Mucosa of descending colon (tissue), 3 donors: ENCODE data around the gene IDH3G. TPM values are rescaled to one million over a fixed set of nuclear protein-coding genes. Genes with fewer than 3 reads are reported as not detected.

Experiments
- ATAC-seq: fragments of 200-7000 bp; cut with Tn5 transposase; one replicate; pipeline ENCODE4 v1.9.1; 2020; ENCODE audit warnings: mild to moderate bottlenecking, moderate library complexity
- DNase-seq, 3 donors: peaks; one replicate each; pipeline ENCODE4 v3.0.0-alpha.2; 2020
- H3K36me3 ChIP-seq: fragments of 200-600 bp; one replicate; pipeline ENCODE4 v1.8.0; 2021; ENCODE audit warnings: low read depth, mild to moderate bottlenecking
- H3K4me1 ChIP-seq: fragments of 200-600 bp; one replicate; pipeline ENCODE4 v1.8.0; 2021; ENCODE audit warnings: low read depth, mild to moderate bottlenecking
- H3K4me3 ChIP-seq: fragments of 200-600 bp; one replicate; pipeline ENCODE4 v1.8.0; 2021; ENCODE audit warnings: mild to moderate bottlenecking
- H3K9me3 ChIP-seq: fragments of 200-600 bp; one replicate; pipeline ENCODE4 v1.8.0; 2021; ENCODE audit warnings: mild to moderate bottlenecking
- CTCF ChIP-seq: fragments of 200-600 bp; IDR thresholded peaks from one replicate; pipeline ENCODE4 v1.8.0; 2022; ENCODE audit warnings: antibody characterized with exemption, mild to moderate bottlenecking
- intact Hi-C, 2 donors: fragments of 100-400 bp; cut with DNase I in 1 of 2; cut with micrococcal nuclease in 1 of 2; formaldehyde crosslinking; loops; one replicate each; pipeline versions ENCODE4 v1.11.0 to v1.11.1; 2022; cut with DNase I, micrococcal nuclease
- total RNA-seq, 3 donors: library from RNA; stranded (reverse); fragmentation: NEBNext Ultra II Directional in 2 of 3; extraction: Animal tissue kit (Norgen Biotek cat#: 25700) in 2 of 3; gene quantifications; one replicate each; pipeline versions ENCODE4 v1.2.1 to v1.2.4, GENCODE V29; 2021 to 2023
- donor health status: DM: no; HTN: no; CAD: no; lungs with moderate emphysema.
- donor health status: DM: no; HTN: no; CAD: no.
- donor health status: DM: no; HTN: yes; CAD: no.

IDH3G gene
- total RNA-seq, 3 donors from 2014 or later = 57.8 to 89.9 (median 79.3) TPM

DNA sequence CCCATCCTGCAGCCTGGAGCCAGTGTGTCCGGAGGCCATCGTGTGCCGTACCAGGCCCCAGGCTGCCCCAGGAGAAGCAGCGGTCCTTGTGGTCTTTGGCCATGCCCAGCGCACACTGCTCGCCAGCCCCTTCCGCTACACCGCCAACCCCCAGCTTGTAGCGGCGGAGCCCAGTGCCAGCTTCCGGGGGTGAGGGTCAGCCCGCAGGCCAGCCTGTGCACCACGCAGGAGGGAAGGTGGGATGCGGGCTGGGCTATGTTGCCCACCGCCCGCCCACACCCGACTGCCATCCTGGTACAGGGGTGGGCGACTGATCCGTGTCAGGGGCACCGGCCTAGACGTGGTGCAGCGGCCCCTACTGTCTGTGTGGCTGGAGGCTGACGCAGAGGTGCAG lies 21.0 kb downstream of the IDH3G start:
- Histone ChIP-seq H3K9me3 (no peaks in the 10 kb centered on the region), H3K4me3 (no peak overlapping the region), H3K36me3 (no peaks in the 10 kb centered on the region), H3K4me1 (no peaks in the 10 kb centered on the region)
- DNase-seq (peak in 1 of 3 donors; percentile 7), ATAC-seq (no peak)
- TF ChIP-seq CTCF = no peak
- intact Hi-C loops = no loop called here

- intact Hi-C loops = no loop called here
- H3K4me3 ChIP-seq = no peak overlapping the region
- H3K36me3 ChIP-seq = no peaks in the 10 kb centered on the region
- H3K9me3 ChIP-seq = no peaks in the 10 kb centered on the region
- no peak for TF ChIP-seq CTCF
- H3K4me1 ChIP-seq = no peaks in the 10 kb centered on the region
- DNase-seq = peak in 1 of 3 donors; percentile 8
- no peak for ATAC-seq
These were observed 21.6 kb downstream of the IDH3G start for GRCh38 chrX:153772316-153773217.

DNA sequence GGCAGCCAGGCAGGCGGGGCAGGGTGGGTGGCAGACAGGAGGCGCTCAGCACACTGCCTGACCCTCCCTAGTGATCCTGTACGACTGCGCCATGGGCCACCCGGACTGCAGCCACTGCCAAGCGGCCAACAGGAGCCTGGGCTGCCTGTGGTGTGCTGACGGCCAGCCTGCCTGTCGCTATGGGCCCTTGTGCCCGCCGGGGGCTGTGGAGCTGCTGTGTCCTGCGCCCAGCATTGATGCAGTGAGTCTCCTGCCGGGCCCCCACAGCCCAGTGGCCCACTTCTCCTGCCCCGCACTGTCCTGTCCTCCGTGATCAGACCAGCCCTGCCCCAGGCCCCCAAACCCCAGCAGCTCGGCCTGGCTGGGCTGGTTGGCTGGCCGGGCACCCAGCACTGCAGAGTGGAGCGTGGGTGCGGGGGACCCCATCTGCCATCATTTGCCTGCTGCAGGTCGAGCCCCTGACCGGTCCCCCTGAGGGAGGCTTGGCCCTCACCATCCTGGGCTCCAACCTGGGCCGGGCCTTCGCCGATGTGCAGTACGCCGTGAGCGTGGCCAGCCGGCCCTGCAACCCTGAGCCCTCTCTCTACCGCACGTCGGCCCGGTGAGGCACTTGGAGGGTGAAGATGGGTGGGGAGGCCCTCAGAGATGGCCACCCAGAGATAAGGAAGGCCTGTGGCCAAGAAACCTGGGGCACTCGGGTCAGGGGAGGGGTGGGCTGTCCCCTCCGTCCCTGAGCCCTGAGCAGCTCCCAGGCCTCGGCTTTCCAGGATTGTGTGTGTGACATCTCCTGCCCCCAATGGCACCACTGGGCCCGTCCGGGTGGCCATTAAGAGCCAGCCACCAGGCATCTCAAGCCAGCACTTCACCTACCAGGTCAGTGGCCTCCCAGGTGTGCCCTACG lies 22.5 kb downstream of the IDH3G start:
- no peaks in the 10 kb centered on the region for H3K36me3 ChIP-seq
- DNase-seq (no peak), ATAC-seq (no peak)
- no peak overlapping the region for H3K4me3 ChIP-seq
- no peak for TF ChIP-seq CTCF
- no peaks in the 10 kb centered on the region for H3K4me1 ChIP-seq
- H3K9me3 ChIP-seq = no peaks in the 10 kb centered on the region
- intact Hi-C loops = no loop called here

GRCh38 chrX:153770601-153771414 lies 23.4 kb downstream of the IDH3G start:
- intact Hi-C loops = no loop called here
- TF ChIP-seq CTCF = no peak
- DNase-seq (no peak), ATAC-seq (no peak)
- no peak overlapping the region for H3K4me3 ChIP-seq
- H3K4me1 ChIP-seq = no peaks in the 10 kb centered on the region
- H3K36me3 ChIP-seq = no peaks in the 10 kb centered on the region
- no peaks in the 10 kb centered on the region for H3K9me3 ChIP-seq
